SK-MEL-5 (cell line): ENCODE results near the gene WNK2. TPM values are rescaled to one million over a fixed set of nuclear protein-coding genes. Genes with fewer than 3 reads are reported as not detected.

Source experiments
- DNase-seq: peaks from one replicate; pipeline ENCODE4 v3.0.0-alpha.2; 2016; ENCODE audit warnings: low read depth, low spot score
- in situ Hi-C: cut with HindIII; loops from 2 replicates; pipeline ENCODE4 v1.10.0; 2016; ENCODE audit warnings: low sequenced_read_pairs, high pct_unique_total_duplicates, low pct_unique_long_range_greater_than_20kb
- total RNA-seq: library from RNA; depleted of rRNA; stranded (reverse); fragments of >200 nt; shearing (Covaris generic); gene quantifications from 2 replicates; pipeline ENCODE4 v1.2.3, GENCODE V29; 2014

The WNK2 gene
- total RNA-seq, 1 experiment from 2014 or later, result 2.4 TPM

DNA sequence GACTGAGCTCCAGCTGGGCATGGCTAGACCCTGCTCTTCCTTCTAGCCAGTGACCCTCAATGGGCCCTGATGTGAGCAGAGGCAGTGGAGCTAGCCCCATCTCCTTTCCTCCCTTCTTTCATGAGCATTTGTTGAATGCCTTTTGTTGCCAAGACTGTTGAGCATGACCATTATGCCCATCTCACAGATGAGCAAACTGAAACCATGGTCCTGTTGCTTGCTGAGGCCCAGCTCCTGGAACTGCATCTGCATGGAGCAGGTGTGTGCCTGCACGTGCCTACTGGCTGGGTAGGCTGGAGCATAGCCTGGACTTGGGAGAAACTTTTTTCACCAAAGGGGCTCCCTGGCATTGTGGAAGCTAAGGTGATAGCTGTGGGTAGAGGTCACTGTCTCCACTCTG lies 3.0 kb upstream of the WNK2 start:
- in situ Hi-C loops, result no loop called here

GRCh38 chr9:93181672-93182435 lies 2.1 kb upstream of the WNK2 start:
- in situ Hi-C loops, result no loop called here
- DNase-seq, result no peak

More for the DNA sequence above, 3.0 kb upstream of the WNK2 start:
- no peak for DNase-seq

GRCh38 chr9:93182572-93182971 lies 1.4 kb upstream of the WNK2 start:
- in situ Hi-C loops, result no loop called here
- DNase-seq, result no peak

GRCh38 chr9:93183131-93183662 lies 742 bp upstream of the WNK2 start:
- in situ Hi-C loops, result no loop called here
- no peak for DNase-seq

DNA sequence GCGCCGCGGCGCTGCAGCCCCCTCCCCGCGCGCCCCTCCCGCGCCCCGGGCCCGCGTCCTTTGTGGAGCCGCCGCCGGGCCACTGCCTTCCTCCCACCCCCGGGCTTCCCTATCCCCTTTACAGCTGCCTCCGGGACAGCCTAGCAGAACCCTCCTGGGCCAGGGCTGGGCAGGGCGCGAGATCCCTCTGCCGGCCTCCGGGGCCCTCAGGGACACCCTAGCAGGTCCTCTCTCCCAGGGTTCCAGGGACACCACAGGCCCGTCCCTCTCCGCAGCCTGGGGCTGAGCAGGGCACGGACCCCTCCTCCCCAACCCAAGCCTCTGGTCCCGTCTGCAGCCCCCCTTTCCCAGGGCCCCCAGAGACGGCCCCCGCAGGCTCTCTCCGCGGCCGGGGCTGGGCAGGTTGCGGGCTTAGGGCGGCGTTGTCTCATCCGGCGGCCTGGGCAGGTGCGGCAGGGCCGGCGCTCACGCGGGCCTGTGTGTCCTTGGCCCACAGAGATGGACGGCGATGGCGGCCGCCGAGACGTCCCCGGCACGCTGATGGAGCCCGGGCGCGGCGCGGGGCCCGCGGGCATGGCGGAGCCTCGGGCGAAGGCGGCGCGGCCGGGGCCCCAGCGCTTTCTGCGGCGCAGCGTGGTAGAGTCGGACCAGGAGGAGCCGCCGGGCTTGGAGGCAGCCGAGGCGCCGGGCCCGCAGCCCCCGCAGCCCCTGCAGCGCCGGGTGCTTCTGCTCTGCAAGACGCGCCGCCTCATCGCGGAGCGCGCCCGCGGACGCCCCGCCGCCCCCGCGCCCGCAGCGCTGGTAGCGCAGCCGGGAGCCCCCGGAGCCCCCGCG lies 710 bp downstream of the WNK2 start:
- no peak for DNase-seq
- in situ Hi-C loops, result no loop called here

- in situ Hi-C loops, result no loop called here
- DNase-seq, result no peak
Measured at GRCh38 chr9:93185266-93186214, 1.6 kb downstream of the WNK2 start.

GRCh38 chr9:93186215-93186945 lies 2.4 kb downstream of the WNK2 start:
- in situ Hi-C loops, result no loop called here
- no peak for DNase-seq

- in situ Hi-C loops, result no loop called here
- no peak for DNase-seq
Measured at GRCh38 chr9:93187047-93187446, 3.1 kb downstream of the WNK2 start.

- no peak for DNase-seq
- in situ Hi-C loops, result no loop called here
Measured at GRCh38 chr9:93187574-93187973, 3.6 kb downstream of the WNK2 start.

GRCh38 chr9:93188426-93189368 lies 4.8 kb downstream of the WNK2 start:
- DNase-seq, result no peak
- in situ Hi-C loops, result no loop called here

- in situ Hi-C loops, result no loop called here
- DNase-seq, result no peak
Measured at GRCh38 chr9:93189369-93190132, 5.6 kb downstream of the WNK2 start.

- no peak for DNase-seq
- in situ Hi-C loops, result no loop called here
Measured at GRCh38 chr9:93190133-93190525, 6.2 kb downstream of the WNK2 start.

- in situ Hi-C loops, result no loop called here
Measured at GRCh38 chr9:93190656-93191353, 6.9 kb downstream of the WNK2 start.

DNA sequence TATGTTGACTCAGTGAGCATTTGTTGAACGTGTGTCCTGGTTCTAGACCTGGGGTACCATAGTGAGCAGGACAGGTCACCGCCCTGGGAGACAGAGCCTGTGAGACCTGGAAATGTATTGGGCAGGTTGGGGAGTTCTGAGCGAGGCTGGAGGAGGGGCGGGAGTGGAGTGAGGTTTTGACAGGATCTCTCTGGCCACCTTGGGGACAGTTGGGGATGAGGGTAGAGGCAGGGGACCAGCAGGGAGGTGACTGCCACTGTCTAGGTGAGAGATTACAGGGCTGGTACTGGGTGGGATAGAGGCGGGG lies 7.4 kb downstream of the WNK2 start:
- in situ Hi-C loops, result no loop called here
- no peak for DNase-seq

More at GRCh38 chr9:93190656-93191353, 6.9 kb downstream of the WNK2 start:
- DNase-seq, result no peak
